Camera-type eye (tissue), 1 donor: ENCODE results near the gene TYRO3. TPM values are rescaled to one million over a fixed set of nuclear protein-coding genes. Genes with fewer than 3 reads are reported as not detected.

Experiments used
- total RNA-seq: library from RNA; depleted of rRNA; stranded (reverse); fragments of >200 nt; gene quantifications from one replicate; pipeline ENCODE4 v1.2.3, GENCODE V29; 2014

Gene TYRO3
- total RNA-seq, result 11.6 TPM

DNA sequence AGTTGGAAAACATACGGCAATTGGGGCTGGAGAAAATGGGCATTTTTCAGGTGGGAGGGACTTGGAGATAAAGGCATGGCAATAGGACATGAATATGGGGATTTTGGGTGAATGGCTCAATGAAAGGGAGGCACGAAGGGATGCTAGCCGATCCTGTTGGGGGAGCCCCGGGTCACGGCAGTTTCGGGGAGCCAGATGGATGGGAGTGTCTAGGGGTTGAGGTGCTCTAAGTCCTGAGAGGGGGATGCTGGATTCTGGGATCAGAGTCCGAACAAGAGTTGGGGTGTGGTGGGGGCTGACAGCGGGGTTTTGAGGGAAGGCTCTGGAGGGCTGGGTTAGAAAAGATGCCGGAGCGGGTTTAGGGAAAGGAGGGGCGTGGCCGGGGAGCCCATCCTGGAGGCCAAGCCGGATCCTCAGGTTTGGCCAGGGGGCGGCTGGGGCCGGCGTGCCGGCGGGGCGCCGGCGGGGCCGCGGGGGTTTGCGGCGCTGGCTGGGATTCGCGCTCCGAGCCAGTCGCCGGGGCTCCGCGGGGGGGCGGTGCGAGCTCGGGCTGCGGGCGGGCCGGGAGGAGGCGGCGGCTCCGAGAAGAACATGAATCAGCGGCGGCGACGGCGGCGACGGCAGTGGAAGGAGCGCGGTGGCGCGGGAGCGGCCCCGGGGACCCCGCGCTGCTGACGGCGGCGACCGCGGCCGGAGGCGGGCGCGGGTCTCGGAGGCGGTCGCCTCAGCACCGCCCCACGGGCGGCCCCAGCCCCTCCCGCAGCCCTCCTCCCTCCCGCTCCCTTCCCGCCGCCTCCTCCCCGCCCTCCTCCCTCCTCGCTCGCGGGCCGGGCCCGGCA lies at the start of gene TYRO3:
TSS of gene TYRO3 (plus strand) at position 813 of the 839 bp plus-strand sequence. CDS start 46 bp downstream, outside the sequence.

DNA sequence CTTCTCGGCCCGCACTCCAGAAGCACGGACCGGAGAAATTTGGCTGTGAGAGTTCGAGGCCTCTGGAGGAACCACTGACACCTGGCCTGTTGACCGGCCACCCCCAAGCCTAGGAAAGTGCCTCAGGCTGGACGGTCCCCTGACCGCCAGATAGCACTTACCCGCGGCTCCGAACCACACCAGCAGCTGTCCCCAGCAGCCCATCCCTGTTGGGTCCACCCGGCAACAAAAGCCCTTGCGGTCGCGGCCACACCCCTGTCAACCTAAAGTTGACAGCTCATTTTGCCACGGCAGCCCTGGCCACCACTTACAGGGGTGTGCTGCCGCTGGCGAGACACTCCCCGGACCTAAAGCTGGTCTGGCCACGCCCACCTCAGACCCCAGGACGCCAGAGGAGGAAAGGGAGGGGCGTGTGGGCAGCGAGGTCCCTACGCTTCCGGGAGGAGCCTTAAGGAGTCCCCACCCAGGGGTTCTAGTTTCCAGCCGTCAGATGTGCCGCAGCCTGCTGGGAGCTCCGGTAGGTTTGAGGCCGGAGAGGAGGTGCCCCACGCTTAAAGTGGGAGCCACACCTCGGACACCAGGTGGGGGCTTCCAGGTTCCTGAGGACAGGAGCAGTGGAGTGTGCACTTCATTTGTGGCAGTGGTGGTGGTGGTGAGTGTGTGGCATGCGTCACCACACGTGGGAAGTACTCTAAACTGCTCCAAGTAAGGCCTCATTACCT lies 45.3 kb upstream of the TYRO3 start, which contains the start of gene LTK:
TSS of gene LTK (minus strand) at position 322 of the 722 bp plus-strand sequence. CDS start at position 204, 118 bp downstream.

Other genes starting within 250 kb of the TYRO3 start
- gene OIP5, start 226.6 kb upstream of the TYRO3 start, total RNA-seq, result 4.6 TPM
- 50.4 TPM for gene NUSAP1, start 226.3 kb upstream of the TYRO3 start, total RNA-seq
- 25.2 TPM for gene NDUFAF1, start 156.7 kb upstream of the TYRO3 start, total RNA-seq
- 67.2 TPM for gene RTF1, start 142.1 kb upstream of the TYRO3 start, total RNA-seq
- gene ITPKA, start 65.3 kb upstream of the TYRO3 start, total RNA-seq, result 2.6 TPM
- 2.3 TPM for gene LTK, start 45.4 kb upstream of the TYRO3 start, total RNA-seq
- 42.8 TPM for gene RPAP1, start 15.0 kb upstream of the TYRO3 start, total RNA-seq
- 147 TPM for gene MGA, start 101.2 kb downstream of the TYRO3 start, total RNA-seq
- 31.3 TPM for gene MAPKBP1, start 215.3 kb downstream of the TYRO3 start, total RNA-seq